ENCODE data around the gene EDDM3A. TPM values are rescaled to one million over a fixed set of nuclear protein-coding genes. Genes with fewer than 3 reads are reported as not detected.

Gene EDDM3A
- total and polyA plus RNA-seq, 8 donors, result 0.38 TPM; not detected in 7

- no peak overlapping the region for H3K4me3 ChIP-seq
- intact Hi-C loops (cut with DNase I; ENCODE audit: low total_unique reads), result no loop called here
- H3K36me3 ChIP-seq, result no peaks in the 10 kb centered on the region
- DNase-seq, result peak in 1 of 2 donors; percentile 9
- no peaks in the 10 kb centered on the region for H3K27me3 ChIP-seq
- TF ChIP-seq POLR2AphosphoS5 (IDR thresholded peaks at IDR 0.05) (no peak), EP300 (IDR thresholded peaks at IDR 0.05) (no peak), POLR2A (IDR thresholded peaks at IDR 0.05) (no peak)
- TF ChIP-seq, protein P1, sequence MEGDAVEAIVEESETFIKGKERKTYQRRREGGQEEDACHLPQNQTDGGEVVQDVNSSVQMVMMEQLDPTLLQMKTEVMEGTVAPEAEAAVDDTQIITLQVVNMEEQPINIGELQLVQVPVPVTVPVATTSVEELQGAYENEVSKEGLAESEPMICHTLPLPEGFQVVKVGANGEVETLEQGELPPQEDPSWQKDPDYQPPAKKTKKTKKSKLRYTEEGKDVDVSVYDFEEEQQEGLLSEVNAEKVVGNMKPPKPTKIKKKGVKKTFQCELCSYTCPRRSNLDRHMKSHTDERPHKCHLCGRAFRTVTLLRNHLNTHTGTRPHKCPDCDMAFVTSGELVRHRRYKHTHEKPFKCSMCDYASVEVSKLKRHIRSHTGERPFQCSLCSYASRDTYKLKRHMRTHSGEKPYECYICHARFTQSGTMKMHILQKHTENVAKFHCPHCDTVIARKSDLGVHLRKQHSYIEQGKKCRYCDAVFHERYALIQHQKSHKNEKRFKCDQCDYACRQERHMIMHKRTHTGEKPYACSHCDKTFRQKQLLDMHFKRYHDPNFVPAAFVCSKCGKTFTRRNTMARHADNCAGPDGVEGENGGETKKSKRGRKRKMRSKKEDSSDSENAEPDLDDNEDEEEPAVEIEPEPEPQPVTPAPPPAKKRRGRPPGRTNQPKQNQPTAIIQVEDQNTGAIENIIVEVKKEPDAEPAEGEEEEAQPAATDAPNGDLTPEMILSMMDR (IDR thresholded peaks at IDR 0.05), result no peak
- H3K4me1 ChIP-seq, result peaks cover 0 to 11% (median 4%) of the 10 kb centered on the region in 4 donors
- H3K9me3 ChIP-seq, result no peaks in the 10 kb centered on the region
- 27 to 60% (median 46%) methylated on average over 4 of the region's 4 CpGs for WGBS, 5 donors
- H3K27ac ChIP-seq, result peak overlapping the region in 1 of 5 donors; percentile 44
These were observed 3.6 kb upstream of the EDDM3A start for GRCh38 chr14:20742132-20742531.

- no peak overlapping the region for H3K4me3 ChIP-seq
- H3K36me3 ChIP-seq, result no peaks in the 10 kb centered on the region
- H3K4me1 ChIP-seq, result peaks cover 0 to 11% (median 4%) of the 10 kb centered on the region in 4 donors
- no peaks in the 10 kb centered on the region for H3K9me3 ChIP-seq
- peak in 1 of 2 donors; percentile 47 for DNase-seq
- no peak for TF ChIP-seq POLR2A (IDR thresholded peaks at IDR 0.05)
- no peak for TF ChIP-seq EP300 (IDR thresholded peaks at IDR 0.05)
- no peak for TF ChIP-seq POLR2AphosphoS5 (IDR thresholded peaks at IDR 0.05)
- TF ChIP-seq, protein P1 (IDR thresholded peaks at IDR 0.05), result no peak
- peak overlapping the region in 1 of 5 donors; percentile 32 for H3K27ac ChIP-seq
- intact Hi-C loops (cut with DNase I; ENCODE audit: low total_unique reads), result no loop called here
- 21 to 58% (median 41%) methylated on average over 2 of the region's 2 CpGs for WGBS, 5 donors
- H3K27me3 ChIP-seq, result no peaks in the 10 kb centered on the region
These were observed 2.1 kb upstream of the EDDM3A start for GRCh38 chr14:20743556-20743955.

DNA sequence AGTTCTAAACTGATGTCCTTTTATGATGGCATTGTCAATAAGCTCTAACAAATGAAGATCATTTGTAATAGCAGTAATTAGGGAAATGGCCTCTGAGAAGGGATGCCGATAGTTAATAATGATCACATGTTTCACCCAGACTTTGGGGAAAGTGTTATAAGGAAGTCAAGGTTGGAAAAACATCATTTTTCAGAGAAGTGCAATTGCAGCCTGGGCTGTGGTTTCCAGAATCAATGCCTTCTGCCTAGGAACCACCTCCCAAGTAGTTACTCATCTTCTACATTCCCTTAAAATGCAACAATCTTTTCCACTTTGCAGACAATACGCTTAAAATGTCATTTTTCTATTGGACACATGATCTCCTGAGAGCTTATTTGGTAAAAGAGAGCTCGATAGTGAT is 879 bp downstream of the EDDM3A start:
- no peaks in the 10 kb centered on the region for H3K27me3 ChIP-seq
- peaks cover 0 to 11% (median 4%) of the 10 kb centered on the region in 4 donors for H3K4me1 ChIP-seq
- no peak overlapping the region for H3K4me3 ChIP-seq
- H3K27ac ChIP-seq, result no peak overlapping the region
- TF ChIP-seq, protein P1 (IDR thresholded peaks at IDR 0.05), result no peak
- TF ChIP-seq EP300 (IDR thresholded peaks at IDR 0.05) (no peak), POLR2AphosphoS5 (IDR thresholded peaks at IDR 0.05) (no peak), POLR2A (IDR thresholded peaks at IDR 0.05) (no peak)
- WGBS, 5 donors, result 91 to 93% (median 91%) methylated on average over 3 of the region's 3 CpGs
- H3K36me3 ChIP-seq, result no peaks in the 10 kb centered on the region
- intact Hi-C loops (cut with DNase I; ENCODE audit: low total_unique reads), result no loop called here
- H3K9me3 ChIP-seq, result peaks cover 0 to 5% (median 3%) of the 10 kb centered on the region in 4 donors
- no peak for DNase-seq

DNA sequence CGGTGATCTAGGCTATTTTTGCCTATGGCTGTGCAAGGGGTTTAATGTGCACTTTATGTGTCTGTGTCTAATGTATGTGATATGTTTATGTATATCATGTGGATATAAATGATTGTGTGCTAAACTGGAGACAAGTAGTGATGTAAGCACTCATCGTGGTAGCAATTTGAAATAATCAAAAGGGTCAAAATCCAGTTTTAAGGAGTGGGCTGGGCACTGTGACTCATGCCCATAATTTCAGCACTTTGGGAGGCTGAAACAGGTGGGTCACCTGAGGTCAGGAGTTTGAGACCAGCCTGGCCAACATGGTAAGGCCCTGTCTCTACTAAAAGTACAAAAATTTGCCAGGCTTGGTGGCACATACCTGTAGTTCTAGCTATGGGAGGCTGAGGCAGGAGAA is 2.8 kb downstream of the EDDM3A start:
- no peaks in the 10 kb centered on the region for H3K36me3 ChIP-seq
- peaks cover 0 to 23% (median 19%) of the 10 kb centered on the region in 4 donors for H3K9me3 ChIP-seq
- H3K4me3 ChIP-seq, result no peak overlapping the region
- TF ChIP-seq POLR2AphosphoS5 (IDR thresholded peaks at IDR 0.05) (no peak), POLR2A (IDR thresholded peaks at IDR 0.05) (no peak), EP300 (IDR thresholded peaks at IDR 0.05) (no peak)
- TF ChIP-seq, protein P1 (IDR thresholded peaks at IDR 0.05), result no peak
- H3K27ac ChIP-seq, result no peak overlapping the region
- H3K27me3 ChIP-seq, result no peaks in the 10 kb centered on the region
- intact Hi-C loops (cut with DNase I; ENCODE audit: low total_unique reads), result no loop called here
- WGBS, 5 donors, result 85 to 100% (median 96%) methylated on average over 2 of the region's 2 CpGs
- peaks cover 0 to 7% (median 0%) of the 10 kb centered on the region in 4 donors for H3K4me1 ChIP-seq
- DNase-seq, result no peak

Measured in stomach (tissue), 9 donors.